SK-N-SH treated with all-trans-retinoic acid at 6 μM for 48 hours (cell line): Measurements from ENCODE around the gene RRM1.
"Not testable (repeated sequence)": the region's sequence is repeated elsewhere in the genome, so short reads cannot be mapped to it uniquely, and the experiment has no call there.

Source experiments
- ATAC-seq: fragments of 200-7000 bp; cut with Tn5 transposase; 3 replicates; pipeline ENCODE4 v1.9.1; 2020; ENCODE audit warnings: mild to moderate bottlenecking, moderate library complexity
- ARNTL ChIP-seq: fragments of 450-650 bp; formaldehyde crosslinking; IDR thresholded peaks from 2 replicates; pipeline ENCODE4 v1.5.0; 2020; ENCODE audit warnings: low read depth, mild to moderate bottlenecking, moderate library complexity, borderline replicate concordance
- CSDC2 ChIP-seq: fragments of 250-450 bp; sonication (Bioruptor Pico); IDR thresholded peaks from 2 replicates; pipeline ENCODE4 v1.5.0; 2020; ENCODE audit warnings: mild to moderate bottlenecking, moderate library complexity
- ESRRG ChIP-seq: fragments of 250-450 bp; sonication (Bioruptor Pico); IDR thresholded peaks from 2 replicates; pipeline ENCODE4 v1.6.1; 2021; ENCODE audit warnings: mild to moderate bottlenecking
- GLIS3 ChIP-seq: fragments of 250-450 bp; sonication (Bioruptor Pico); IDR thresholded peaks from 2 replicates; pipeline ENCODE4 v1.5.0; 2020; ENCODE audit warnings: mild to moderate bottlenecking, moderate library complexity
- ISL1 ChIP-seq: fragments of 250-450 bp; sonication (Bioruptor Pico); IDR thresholded peaks from 2 replicates; pipeline ENCODE4 v2.1.2; 2022; ENCODE audit warnings: mild to moderate bottlenecking, moderate library complexity
- OSR1 ChIP-seq: fragments of 250-450 bp; sonication (Bioruptor Pico); IDR thresholded peaks from 2 replicates; pipeline ENCODE4 v1.8.0; 2022; ENCODE audit warnings: moderate library complexity, mild to moderate bottlenecking, inconsistent platforms
- PATZ1 ChIP-seq: fragments of 250-450 bp; sonication (Bioruptor Pico); IDR thresholded peaks from 2 replicates; pipeline ENCODE4 v1.8.0; 2020; ENCODE audit warnings: mild to moderate bottlenecking, moderate library complexity, borderline replicate concordance
- POU6F1 ChIP-seq: fragments of 250-450 bp; sonication (Bioruptor Pico); IDR thresholded peaks from 2 replicates; pipeline ENCODE4 v1.8.0; 2021; ENCODE audit warnings: low read depth, mild to moderate bottlenecking, moderate library complexity, borderline replicate concordance
- PPARA ChIP-seq: fragments of 250-450 bp; sonication (Bioruptor Pico); IDR thresholded peaks from 2 replicates; pipeline ENCODE4 v1.5.0; 2020; ENCODE audit warnings: mild to moderate bottlenecking, borderline replicate concordance
- RARB ChIP-seq: fragments of 250-450 bp; sonication (Bioruptor Pico); IDR thresholded peaks from 2 replicates; pipeline ENCODE4 v1.8.0; 2021; ENCODE audit warnings: mild to moderate bottlenecking, moderate library complexity
- SNAI2 ChIP-seq: fragments of 250-450 bp; sonication (Bioruptor Pico); IDR thresholded peaks from 2 replicates; pipeline ENCODE4 v1.5.0; 2020; ENCODE audit warnings: mild to moderate bottlenecking, moderate library complexity
- TOX ChIP-seq: fragments of 250-450 bp; sonication (Bioruptor Pico); IDR thresholded peaks from 2 replicates; pipeline ENCODE4 v1.8.0; 2021; ENCODE audit warnings: mild to moderate bottlenecking, moderate library complexity, borderline replicate concordance
- TSHZ2 ChIP-seq: fragments of 250-450 bp; sonication (Bioruptor Pico); IDR thresholded peaks from 2 replicates; pipeline ENCODE4 v1.5.0; 2020; ENCODE audit warnings: mild to moderate bottlenecking, moderate library complexity
- ZFP3 ChIP-seq: fragments of 250-450 bp; sonication (Bioruptor Pico); IDR thresholded peaks from 2 replicates; pipeline ENCODE4 v1.5.0; 2020; ENCODE audit warnings: mild to moderate bottlenecking, moderate library complexity
- ZFP30 ChIP-seq: fragments of 450-650 bp; formaldehyde crosslinking; IDR thresholded peaks from 2 replicates; pipeline ENCODE4 v1.5.0; 2022; ENCODE audit warnings: mild to moderate bottlenecking, moderate library complexity
- ZNF565 ChIP-seq: fragments of 450-650 bp; formaldehyde crosslinking; conservative IDR thresholded peaks from 2 replicates; pipeline ENCODE4 v1.5.0; 2020; ENCODE audit warnings: low read depth, mild to moderate bottlenecking, moderate library complexity
- ZNF70 ChIP-seq: fragments of 450-650 bp; formaldehyde crosslinking; IDR thresholded peaks from 2 replicates; pipeline ENCODE4 v1.5.0; 2020; ENCODE audit warnings: mild to moderate bottlenecking, moderate library complexity
- TF ChIP-seq, protein P1 (sequence below): fragments of 250-450 bp; sonication (Bioruptor Pico); IDR thresholded peaks from 2 replicates; pipeline ENCODE4 v1.5.1; 2021; ENCODE audit warnings: mild to moderate bottlenecking, moderate library complexity
- TF ChIP-seq, protein P2 (sequence below): fragments of 250-450 bp; sonication (Bioruptor Pico); IDR thresholded peaks from 2 replicates; pipeline ENCODE4 v1.5.1; 2020; ENCODE audit warnings: low read depth, mild to moderate bottlenecking, moderate library complexity

RRM1 gene

GRCh38 chr11:4156571-4156970 is 62.0 kb downstream of the RRM1 start (continued):
- TF ChIP-seq PATZ1 (no peak), SNAI2 (CRISPR knock-in tag) (no peak)

GRCh38 chr11:4158818-4159217 is 64.2 kb downstream of the RRM1 start:
- ATAC-seq = not testable (repeated sequence)

DNA sequence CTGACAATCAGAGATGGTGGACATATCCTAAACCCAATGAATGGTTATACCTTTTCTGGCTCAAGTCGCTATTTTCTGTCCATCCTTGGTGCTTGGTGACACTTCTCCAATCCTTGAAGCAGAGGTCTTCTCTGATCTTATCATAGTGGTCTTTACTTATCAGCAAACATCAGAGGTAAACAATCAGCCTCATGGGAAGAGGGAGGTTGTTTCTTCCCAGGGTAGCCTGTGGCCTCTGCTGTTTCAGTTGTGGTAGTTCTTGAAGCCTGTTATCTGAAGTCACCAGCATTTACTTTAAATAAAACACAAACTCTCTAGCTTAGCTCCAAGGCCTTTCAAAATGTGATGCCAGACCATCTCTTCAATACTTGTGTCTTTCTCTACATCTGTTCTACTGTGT is 66.7 kb downstream of the RRM1 start:
- no peak for TF ChIP-seq PATZ1
- TF ChIP-seq ESRRG (CRISPR knock-in tag) = no peak
- no peak for TF ChIP-seq ISL1 (CRISPR knock-in tag)
- TF ChIP-seq ZNF70 = no peak
- no peak for TF ChIP-seq TOX (CRISPR knock-in tag)
- TF ChIP-seq RARB = no peak
- TF ChIP-seq, protein P1, sequence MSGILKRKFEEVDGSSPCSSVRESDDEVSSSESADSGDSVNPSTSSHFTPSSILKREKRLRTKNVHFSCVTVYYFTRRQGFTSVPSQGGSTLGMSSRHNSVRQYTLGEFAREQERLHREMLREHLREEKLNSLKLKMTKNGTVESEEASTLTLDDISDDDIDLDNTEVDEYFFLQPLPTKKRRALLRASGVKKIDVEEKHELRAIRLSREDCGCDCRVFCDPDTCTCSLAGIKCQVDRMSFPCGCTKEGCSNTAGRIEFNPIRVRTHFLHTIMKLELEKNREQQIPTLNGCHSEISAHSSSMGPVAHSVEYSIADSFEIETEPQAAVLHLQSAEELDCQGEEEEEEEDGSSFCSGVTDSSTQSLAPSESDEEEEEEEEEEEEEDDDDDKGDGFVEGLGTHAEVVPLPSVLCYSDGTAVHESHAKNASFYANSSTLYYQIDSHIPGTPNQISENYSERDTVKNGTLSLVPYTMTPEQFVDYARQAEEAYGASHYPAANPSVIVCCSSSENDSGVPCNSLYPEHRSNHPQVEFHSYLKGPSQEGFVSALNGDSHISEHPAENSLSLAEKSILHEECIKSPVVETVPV (CRISPR knock-in tag) = no peak
- TF ChIP-seq POU6F1 (CRISPR knock-in tag) = no peak
- no peak for TF ChIP-seq GLIS3 (CRISPR knock-in tag)
- TF ChIP-seq ARNTL (CRISPR knock-in tag) = no peak
- ATAC-seq = no peak

DNA sequence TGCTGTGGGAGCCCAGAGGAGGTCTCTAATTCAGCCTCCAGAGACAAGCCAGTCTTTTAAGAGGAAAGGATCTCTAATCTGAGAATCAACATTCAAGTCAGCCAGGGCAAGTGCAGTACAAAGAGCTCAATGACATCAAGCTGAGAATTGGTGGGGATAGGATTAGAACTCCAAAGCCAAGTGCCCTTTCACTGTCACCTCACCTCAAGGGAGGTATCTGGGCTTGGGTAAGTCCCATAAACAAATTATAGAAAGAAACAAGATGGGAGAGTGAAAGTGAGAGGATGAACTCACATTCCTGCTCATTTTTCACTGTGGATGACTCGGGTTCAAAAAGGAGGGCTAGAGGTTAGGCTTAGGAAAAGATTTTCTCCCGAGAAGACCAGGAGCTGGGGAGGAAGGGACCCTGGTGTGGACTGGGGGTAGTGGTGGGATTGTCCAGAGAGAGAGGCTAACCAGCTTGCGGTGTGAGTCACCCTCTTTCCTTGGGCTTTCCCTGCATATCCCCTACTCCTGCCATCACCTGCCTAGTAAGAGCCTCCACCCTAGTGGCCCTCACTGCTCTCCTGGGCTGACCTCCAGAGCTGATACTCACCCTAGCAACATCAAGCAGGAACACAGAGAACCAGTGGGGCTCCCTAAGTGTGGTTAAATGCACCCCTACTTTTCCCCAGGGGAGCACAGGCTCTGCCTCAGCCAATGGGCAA is 70.4 kb downstream of the RRM1 start:
- no peak for TF ChIP-seq CSDC2 (CRISPR knock-in tag)
- TF ChIP-seq GLIS3 (CRISPR knock-in tag) = no peak
- no peak for TF ChIP-seq ZNF565
- no peak for TF ChIP-seq SNAI2 (CRISPR knock-in tag)
- no peak for TF ChIP-seq TSHZ2 (CRISPR knock-in tag)
- no peak for TF ChIP-seq ZFP30 (CRISPR knock-in tag)
- TF ChIP-seq RARB = no peak
- no peak for TF ChIP-seq PATZ1
- TF ChIP-seq ARNTL (CRISPR knock-in tag) = no peak
- no peak for TF ChIP-seq ZNF70
- no peak for TF ChIP-seq ZFP3
- TF ChIP-seq, protein P2, sequence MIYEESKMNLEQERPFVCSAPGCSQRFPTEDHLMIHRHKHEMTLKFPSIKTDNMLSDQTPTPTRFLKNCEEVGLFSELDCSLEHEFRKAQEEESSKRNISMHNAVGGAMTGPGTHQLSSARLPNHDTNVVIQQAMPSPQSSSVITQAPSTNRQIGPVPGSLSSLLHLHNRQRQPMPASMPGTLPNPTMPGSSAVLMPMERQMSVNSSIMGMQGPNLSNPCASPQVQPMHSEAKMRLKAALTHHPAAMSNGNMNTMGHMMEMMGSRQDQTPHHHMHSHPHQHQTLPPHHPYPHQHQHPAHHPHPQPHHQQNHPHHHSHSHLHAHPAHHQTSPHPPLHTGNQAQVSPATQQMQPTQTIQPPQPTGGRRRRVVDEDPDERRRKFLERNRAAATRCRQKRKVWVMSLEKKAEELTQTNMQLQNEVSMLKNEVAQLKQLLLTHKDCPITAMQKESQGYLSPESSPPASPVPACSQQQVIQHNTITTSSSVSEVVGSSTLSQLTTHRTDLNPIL (CRISPR knock-in tag) = no peak
- no peak for TF ChIP-seq PPARA
- no peak for TF ChIP-seq OSR1
- no peak for TF ChIP-seq TOX (CRISPR knock-in tag)
- ATAC-seq = no peak
